B cell (primary cell): ENCODE results near the gene YJEFN3. TPM values are rescaled to one million over a fixed set of nuclear protein-coding genes. Genes with fewer than 3 reads are reported as not detected.

ENCODE experiments used
- ATAC-seq: fragments of 200-7000 bp; cut with Tn5 transposase; one replicate; pipeline ENCODE4 v1.10.0; 2021; ENCODE audit warnings: low read depth, mild to moderate bottlenecking, moderate number of reproducible peaks, moderate library complexity
- CTCF ChIA-PET: fragments of 350-600 bp; sonication (Branson Sonifier 250); formaldehyde crosslinking; loops from one replicate; lab custom pipeline; 2021; ENCODE audit warnings: antibody characterized with exemption, inconsistent platforms; lab: Charles Lee
- POLR2A ChIA-PET: fragments of 350-600 bp; sonication (Branson Sonifier 250); formaldehyde crosslinking; loops from one replicate; lab custom pipeline; 2021; ENCODE audit warnings: antibody characterized with exemption; lab: Charles Lee
- DNase-seq: peaks from one replicate; pipeline ENCODE4 v3.0.0; 2013
- H2AFZ ChIP-seq: 2 replicates; pipeline ENCODE4 v1.6.1; 2012; ENCODE audit warnings: mild to moderate bottlenecking, low read depth, low read length; ENCODE audit not compliant: insufficient read depth, poor library complexity, severe bottlenecking
- H3K27ac ChIP-seq, 2 donors: 1 replicate in 1 of 2; 2 replicates in 1 of 2; pipeline ENCODE4 v1.5.1; 2012 to 2013; ENCODE audit warnings: low read length in 2 of 2, mild to moderate bottlenecking in 2 of 2, moderate library complexity in 1 of 2
- H3K27me3 ChIP-seq, 4 experiments: fragments of 200-600 bp in 1 of 4; sonication (generic) in 1 of 4; replicated peaks in 1 of 4; 1 replicate in 2 of 4; 2 replicates in 2 of 4; pipeline versions ENCODE4 v1.6.1 to v1.7.0; 2013 to 2016; ENCODE audit warnings: low read length in 3 of 4, mild to moderate bottlenecking in 2 of 4, mixed read lengths in 1 of 4, moderate library complexity in 1 of 4; ENCODE audit not compliant: insufficient read depth in 4 of 4, control insufficient read depth in 3 of 4; ENCODE audit errors: control extremely low read depth in 1 of 4
- H3K36me3 ChIP-seq, 2 experiments: replicated peaks in 1 of 2; 1 replicate in 1 of 2; 2 replicates in 1 of 2; pipeline versions ENCODE4 v1.6.1 to v1.7.1; 2013; ENCODE audit warnings: low read length in 1 of 2; ENCODE audit not compliant: insufficient read depth in 2 of 2, control insufficient read depth in 1 of 2; ENCODE audit errors: control extremely low read depth in 1 of 2, extremely low read depth in 1 of 2
- H3K4me1 ChIP-seq, 2 donors: fragments of 200-600 bp in 1 of 2; sonication (generic) in 1 of 2; 1 replicate in 1 of 2; 2 replicates in 1 of 2; pipeline versions ENCODE4 v1.5.1 to v1.6.1; 2013 to 2017; ENCODE audit warnings: low read length in 2 of 2; ENCODE audit not compliant: control insufficient read depth in 2 of 2, insufficient read depth in 2 of 2
- H3K4me2 ChIP-seq: replicated peaks from 2 replicates; pipeline ENCODE3; 2012; ENCODE audit warnings: mild to moderate bottlenecking, low read depth, low read length; ENCODE audit not compliant: poor library complexity, severe bottlenecking
- H3K4me3 ChIP-seq, 5 experiments: fragments of 200-600 bp in 1 of 5; sonication (generic) in 1 of 5; 1 replicate in 3 of 5; 2 replicates in 2 of 5; pipeline versions ENCODE4 v1.5.1 to v1.7.0; 2011 to 2016; ENCODE audit warnings: low read length in 4 of 5, mild to moderate bottlenecking in 4 of 5, low read depth in 2 of 5, control low read depth in 1 of 5, moderate library complexity in 1 of 5; ENCODE audit not compliant: insufficient read depth in 1 of 5; ENCODE audit errors: control extremely low read depth in 1 of 5, extremely low read depth in 1 of 5
- H3K79me2 ChIP-seq: fragments of 200-600 bp; sonication (generic); one replicate; pipeline ENCODE4 v1.6.0; 2016; ENCODE audit warnings: low read length; ENCODE audit not compliant: control insufficient read depth, insufficient read depth
- H3K9ac ChIP-seq: fragments of 200-600 bp; sonication (generic); 2 replicates; pipeline ENCODE4 v1.6.1; 2017; ENCODE audit warnings: mild to moderate bottlenecking, low read length, moderate library complexity
- H3K9me3 ChIP-seq, 3 donors: one replicate each; pipeline versions ENCODE4 v1.6.1 to v1.7.1; 2013; ENCODE audit warnings: low read length in 2 of 3; ENCODE audit not compliant: control insufficient read depth in 2 of 3, insufficient read depth in 1 of 3; ENCODE audit errors: control extremely low read depth in 1 of 3
- H4K20me1 ChIP-seq: 2 replicates; pipeline ENCODE4 v1.6.0; 2012; ENCODE audit warnings: mild to moderate bottlenecking, low read length; ENCODE audit not compliant: insufficient read depth, control insufficient read depth, poor library complexity, severe bottlenecking
- H3K27ac Mint-ChIP-seq: one replicate; pipeline ENCODE4 v1.8.0; 2021; ENCODE audit warnings: mixed read lengths
- H3K27me3 Mint-ChIP-seq: one replicate; pipeline ENCODE4 v1.8.0; 2021; ENCODE audit warnings: mixed read lengths
- H3K4me1 Mint-ChIP-seq: one replicate; pipeline ENCODE4 v1.8.0; 2021; ENCODE audit warnings: mixed read lengths
- H3K4me3 Mint-ChIP-seq: one replicate; pipeline ENCODE4 v1.8.0; 2021; ENCODE audit warnings: mixed read lengths
- H3K9me3 Mint-ChIP-seq: one replicate; pipeline ENCODE4 v1.8.0; 2022; ENCODE audit warnings: mixed read lengths; ENCODE audit not compliant: insufficient read depth
- EZH2 ChIP-seq: IDR thresholded peaks from 2 replicates; pipeline ENCODE4 v1.6.1; 2012; ENCODE audit warnings: borderline replicate concordance, low read depth, mild to moderate bottlenecking, moderate library complexity, low read length; ENCODE audit not compliant: insufficient read depth, poor library complexity, severe bottlenecking
- whole genome bisulfite sequencing: methylation state at CpG from one replicate; pipeline ENCODE4 v1.1.5; 2013; ENCODE audit warnings: missing lambda C conversion rate; ENCODE audit not compliant: insufficient coverage; 5-methylcytosine and 5-hydroxymethylcytosine counted together
- intact Hi-C: fragments of 100-400 bp; cut with micrococcal nuclease; formaldehyde crosslinking; loops from one replicate; pipeline ENCODE4 v1.10.0; 2022
- polyA plus RNA-seq: library from polyadenylated mRNA; depleted of rRNA; stranded (reverse); fragments of >200 nt; gene quantifications from 2 replicates; pipeline ENCODE4 v1.2.3, GENCODE V29; 2012
- total RNA-seq, 2 donors: library from RNA; stranded (reverse); fragments of 120-200 nt in 1 of 2; gene quantifications; 1 replicate in 1 of 2; 2 replicates in 1 of 2; pipeline versions ENCODE4 v1.2.3 to v1.2.4, GENCODE V29; 2013 to 2022
- TF ChIP-seq, protein P1 (sequence below): fragments of 200-600 bp; IDR thresholded peaks from one replicate; pipeline ENCODE4 v1.8.0; 2022; ENCODE audit warnings: antibody characterized with exemption, mild to moderate bottlenecking

YJEFN3 gene
- total and polyA plus RNA-seq, 2 donors (not counting 1 experiment from before 2014, with no cell fraction given): 7.1 to 8.8 TPM

DNA sequence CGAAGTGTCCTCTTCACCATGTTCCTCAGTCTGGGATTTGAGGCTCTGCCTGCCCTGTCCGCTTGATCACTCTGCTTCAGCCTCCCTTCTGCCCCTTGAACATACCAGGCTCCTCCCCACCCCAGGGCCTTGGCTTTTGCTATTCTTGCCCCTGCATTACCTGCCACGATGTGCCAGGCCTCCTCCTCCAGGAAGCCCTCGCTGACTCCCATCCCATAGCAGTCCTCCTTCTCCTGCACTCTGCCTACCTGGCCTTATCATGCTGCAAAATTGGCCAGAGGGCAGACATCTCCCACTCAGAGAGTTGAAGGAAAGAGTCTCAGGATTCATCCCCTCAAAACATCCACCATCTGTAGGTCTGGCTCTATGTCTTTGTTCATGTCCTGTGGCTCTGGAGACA is 2.2 kb downstream of the YJEFN3 start:
- Histone ChIP-seq H4K20me1 (peaks cover 15% of the 10 kb centered on the region), H3K4me2 (no peak overlapping the region), H3K79me2 (peaks cover 11% of the 10 kb centered on the region), H3K27me3 (no peaks in the 10 kb centered on the region), H3K9me3 (peaks cover 0 to 3% (median 0%) of the 10 kb centered on the region in 3 donors), H3K36me3 (peaks cover 0 to 22% of the 10 kb centered on the region in 2 experiments), H3K9ac (no peak overlapping the region), H3K4me1 (peaks cover 11 to 22% of the 10 kb centered on the region in 2 donors), H3K4me3 (no peak overlapping the region), H3K27ac (no peak overlapping the region), H2AFZ (no peak overlapping the region)
- peaks cover 11% of the 10 kb centered on the region for H3K4me1 Mint-ChIP-seq
- no peak for TF ChIP-seq EZH2
- TF ChIP-seq, protein P1, sequence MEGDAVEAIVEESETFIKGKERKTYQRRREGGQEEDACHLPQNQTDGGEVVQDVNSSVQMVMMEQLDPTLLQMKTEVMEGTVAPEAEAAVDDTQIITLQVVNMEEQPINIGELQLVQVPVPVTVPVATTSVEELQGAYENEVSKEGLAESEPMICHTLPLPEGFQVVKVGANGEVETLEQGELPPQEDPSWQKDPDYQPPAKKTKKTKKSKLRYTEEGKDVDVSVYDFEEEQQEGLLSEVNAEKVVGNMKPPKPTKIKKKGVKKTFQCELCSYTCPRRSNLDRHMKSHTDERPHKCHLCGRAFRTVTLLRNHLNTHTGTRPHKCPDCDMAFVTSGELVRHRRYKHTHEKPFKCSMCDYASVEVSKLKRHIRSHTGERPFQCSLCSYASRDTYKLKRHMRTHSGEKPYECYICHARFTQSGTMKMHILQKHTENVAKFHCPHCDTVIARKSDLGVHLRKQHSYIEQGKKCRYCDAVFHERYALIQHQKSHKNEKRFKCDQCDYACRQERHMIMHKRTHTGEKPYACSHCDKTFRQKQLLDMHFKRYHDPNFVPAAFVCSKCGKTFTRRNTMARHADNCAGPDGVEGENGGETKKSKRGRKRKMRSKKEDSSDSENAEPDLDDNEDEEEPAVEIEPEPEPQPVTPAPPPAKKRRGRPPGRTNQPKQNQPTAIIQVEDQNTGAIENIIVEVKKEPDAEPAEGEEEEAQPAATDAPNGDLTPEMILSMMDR: no peak
- no peak for DNase-seq
- H3K27ac Mint-ChIP-seq: peak overlapping the region; percentile 26
- intact Hi-C loops: no loop called here
- H3K4me3 Mint-ChIP-seq: no peak overlapping the region
- H3K9me3 Mint-ChIP-seq: no peaks in the 10 kb centered on the region
- no peaks in the 10 kb centered on the region for H3K27me3 Mint-ChIP-seq
- ChIA-PET POLR2A (interaction anchor here (0.6 kb wide), 1 partner anchor 14 kb away, joined by 5 read pairs; no protein-coding TSS in a partner anchor), CTCF (interaction anchor here (0.6 to 7.5 kb wide), 10 partner anchors 8 to 428 kb away, joined by 3 to 88 read pairs (median 5); partner anchors contain the start of genes ATP13A1 and GMIP)
- ATAC-seq: no peak
- WGBS: 90% methylated on average over 4 of the region's 4 CpGs
